ENCODE results near the gene PTDSS2. TPM values are rescaled to one million over a fixed set of nuclear protein-coding genes. Genes with fewer than 3 reads are reported as not detected.

PTDSS2 gene
- total and polyA plus RNA-seq, 2 of the 4 experiments (the other 2 are of a cell fraction), result 23.5 to 26.6 TPM

GRCh38 chr11:444396-445144 is 5.5 kb upstream of the PTDSS2 start:
- Histone ChIP-seq H4K5ac (ENCODE audit: low read depth, low read length) (no peak overlapping the region), H3K4me2 (ENCODE audit: low read depth, low read length) (peak overlapping the region; percentile 17; the same call in 1 of the 2 replicates), H2AK5ac (ENCODE audit: low read depth, low read length) (no peak overlapping the region), H3K9me1 (ENCODE audit: insufficient read depth, low read length) (no peaks in the 10 kb centered on the region), H3K4ac (ENCODE audit: low read depth, low read length) (no peak overlapping the region), H3K56ac (ENCODE audit: extremely low read depth, insufficient read depth, low read length) (no peak overlapping the region), H3K18ac (ENCODE audit: low read depth, low read length) (no peak overlapping the region), H2AFZ (replicated peaks; ENCODE audit: low read length, poor library complexity) (peak overlapping the region; percentile 60), H3K79me1 (ENCODE audit: low read depth in 1 of 2, low read length in 2 of 2) (peaks cover 0 to 5% of the 10 kb centered on the region in 2 experiments; a peak in 3 of 4 replicates), H4K8ac (ENCODE audit: low read depth in 2 of 2, low read length in 2 of 2) (no peak overlapping the region), H3K9me3 (ENCODE audit: control insufficient read depth, insufficient read depth, low read length) (no peaks in the 10 kb centered on the region), H3K27me3 (ENCODE audit: control insufficient read depth, insufficient read depth, low read length) (peaks cover 28% of the 10 kb centered on the region; the same call in 1 of the 2 replicates), H3K9ac (ENCODE audit: low read depth, low read length) (no peak overlapping the region), H2BK5ac (ENCODE audit: low read depth, low read length, poor library complexity, severe bottlenecking) (no peak overlapping the region), H3K27ac (ENCODE audit: insufficient read depth, low read length) (no peak overlapping the region), H3K14ac (replicated peaks; ENCODE audit: low read depth, low read length) (0 out of 2 replicates have a peak overlapping the region, but pooled peaks have one; percentile 7), H2BK120ac (ENCODE audit: low read depth, low read length) (no peak overlapping the region), H2AK9ac (replicated peaks; ENCODE audit: low read depth, low read length, poor library complexity) (no peak overlapping the region), H3K36me3 (ENCODE audit: control insufficient read depth, insufficient read depth, low read length) (no peaks in the 10 kb centered on the region), H3K4me3 (ENCODE audit: insufficient read depth, low read depth, low read length) (no peak overlapping the region), H3K23ac (ENCODE audit: low read depth, low read length) (no peak overlapping the region), H2BK20ac (ENCODE audit: low read depth, low read length) (no peak overlapping the region), H4K91ac (ENCODE audit: insufficient read depth, low read depth, low read length) (no peak overlapping the region), H3K4me1 (ENCODE audit: control insufficient read depth, insufficient read depth, low read length) (peaks cover 3% of the 10 kb centered on the region; the same call in 1 of the 2 replicates), H2BK15ac (ENCODE audit: low read depth, low read length) (no peak overlapping the region), H4K20me1 (ENCODE audit: insufficient read depth, low read length) (no peaks in the 10 kb centered on the region)
- TF ChIP-seq MAFK (IDR thresholded peaks at IDR 0.05; ENCODE audit: low read depth, low read length) (peak; percentile 39), RCOR1 (IDR thresholded peaks at IDR 0.05; ENCODE audit: insufficient replicate concordance, low read length) (no peak)
- 33% methylated on average over 2 of the region's 12 CpGs; no CpG with 5 or more reads in 1 of the 2 experiments for WGBS, 2 experiments (ENCODE audit: extremely low coverage in 2 of 2, insufficient read length in 1 of 2)
- dilution Hi-C loops (cut with HindIII; ENCODE audit: low sequenced_read_pairs, unreplicated experiment), result no loop called here
- no TSS peak for BruUV-seq (replicated peaks)
- CTCF ChIA-PET, result no interaction called here
- ATAC-seq (ENCODE audit: low read depth) (0 out of 2 replicates have a peak, but pooled peaks have one; percentile 4), DNase-seq (peak; percentile 22)
- intact Hi-C loops (cut with micrococcal nuclease), result loop anchor here (5.0 to 10.0 kb wide), 2 partner anchors 80 to 237 kb away; partner anchors contain the start of genes B4GALNT4, BET1L and RIC8A
- in situ Hi-C loops (cut with MboI; ENCODE audit: low sequenced_read_pairs), result no loop called here
- POLR2A ChIA-PET (ENCODE audit: unreplicated experiment), result no interaction called here
